Rectal smooth muscle tissue (tissue), 1 donor: ENCODE results near the gene OSBPL2.

Experiments
- H3K27ac ChIP-seq: one replicate; pipeline ENCODE4 v1.7.0; 2013; ENCODE audit warnings: low read depth, low read length, inconsistent platforms
- H3K27me3 ChIP-seq: one replicate; pipeline ENCODE4 v1.7.0; 2013; ENCODE audit warnings: low read length; ENCODE audit not compliant: control insufficient read depth, insufficient read depth
- H3K36me3 ChIP-seq: one replicate; pipeline ENCODE4 v1.7.0; 2013; ENCODE audit warnings: low read length; ENCODE audit not compliant: control insufficient read depth, insufficient read depth
- H3K4me1 ChIP-seq: one replicate; pipeline ENCODE4 v1.7.0; 2013; ENCODE audit warnings: low read length; ENCODE audit not compliant: control insufficient read depth, insufficient read depth
- H3K4me3 ChIP-seq: one replicate; pipeline ENCODE4 v1.7.0; 2013; ENCODE audit warnings: low read length
- H3K9ac ChIP-seq: one replicate; pipeline ENCODE4 v1.7.0; 2013; ENCODE audit warnings: low read length

Gene OSBPL2

GRCh38 chr20:62321975-62322374 is 83.7 kb downstream of the OSBPL2 start:
- Histone ChIP-seq H3K36me3 (peaks cover 21% of the 10 kb centered on the region), H3K4me3 (no peak overlapping the region), H3K4me1 (no peaks in the 10 kb centered on the region), H3K27me3 (no peaks in the 10 kb centered on the region), H3K9ac (no peak overlapping the region), H3K27ac (no peak overlapping the region)

DNA sequence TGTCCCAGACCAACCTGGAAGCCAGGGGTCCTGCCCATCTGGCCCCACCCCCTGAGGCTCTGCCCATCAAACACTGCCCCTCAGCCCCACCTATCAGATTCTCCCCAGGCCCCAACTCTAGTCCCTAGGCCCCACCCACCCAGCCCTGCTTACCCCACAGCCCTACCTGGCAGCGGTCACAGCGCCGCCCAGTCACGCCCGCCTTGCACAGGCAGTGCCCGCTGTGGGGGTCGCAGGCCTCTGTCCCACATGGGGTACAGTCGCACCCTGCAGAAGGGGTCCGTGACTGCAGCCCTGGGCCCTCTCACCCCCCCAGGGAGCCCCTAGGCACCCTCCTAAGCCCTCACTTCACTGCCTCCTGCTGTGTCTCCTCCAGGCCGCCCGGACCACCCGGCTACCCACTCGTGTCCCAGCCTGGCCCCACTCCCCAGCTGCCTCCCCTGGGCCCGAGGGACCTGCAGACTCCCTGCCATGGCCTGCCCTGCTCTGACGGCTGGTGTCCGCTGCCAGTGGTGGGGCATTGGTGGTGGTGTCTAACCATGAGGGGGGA is 84.2 kb downstream of the OSBPL2 start:
- no peaks in the 10 kb centered on the region for H3K4me1 ChIP-seq
- no peak overlapping the region for H3K4me3 ChIP-seq
- no peak overlapping the region for H3K9ac ChIP-seq
- no peaks in the 10 kb centered on the region for H3K27me3 ChIP-seq
- H3K36me3 ChIP-seq = peaks cover 23% of the 10 kb centered on the region
- no peak overlapping the region for H3K27ac ChIP-seq

- Histone ChIP-seq H3K36me3 (peaks cover 23% of the 10 kb centered on the region), H3K27me3 (no peaks in the 10 kb centered on the region), H3K4me1 (no peaks in the 10 kb centered on the region), H3K9ac (no peak overlapping the region), H3K27ac (no peak overlapping the region), H3K4me3 (no peak overlapping the region)
These were observed 85.0 kb downstream of the OSBPL2 start for GRCh38 chr20:62323146-62323979.

GRCh38 chr20:62323980-62324906 is 85.9 kb downstream of the OSBPL2 start:
- H3K27me3 ChIP-seq = no peaks in the 10 kb centered on the region
- peaks cover 25% of the 10 kb centered on the region for H3K36me3 ChIP-seq
- no peak overlapping the region for H3K27ac ChIP-seq
- H3K9ac ChIP-seq = no peak overlapping the region
- no peaks in the 10 kb centered on the region for H3K4me1 ChIP-seq
- H3K4me3 ChIP-seq = no peak overlapping the region

DNA sequence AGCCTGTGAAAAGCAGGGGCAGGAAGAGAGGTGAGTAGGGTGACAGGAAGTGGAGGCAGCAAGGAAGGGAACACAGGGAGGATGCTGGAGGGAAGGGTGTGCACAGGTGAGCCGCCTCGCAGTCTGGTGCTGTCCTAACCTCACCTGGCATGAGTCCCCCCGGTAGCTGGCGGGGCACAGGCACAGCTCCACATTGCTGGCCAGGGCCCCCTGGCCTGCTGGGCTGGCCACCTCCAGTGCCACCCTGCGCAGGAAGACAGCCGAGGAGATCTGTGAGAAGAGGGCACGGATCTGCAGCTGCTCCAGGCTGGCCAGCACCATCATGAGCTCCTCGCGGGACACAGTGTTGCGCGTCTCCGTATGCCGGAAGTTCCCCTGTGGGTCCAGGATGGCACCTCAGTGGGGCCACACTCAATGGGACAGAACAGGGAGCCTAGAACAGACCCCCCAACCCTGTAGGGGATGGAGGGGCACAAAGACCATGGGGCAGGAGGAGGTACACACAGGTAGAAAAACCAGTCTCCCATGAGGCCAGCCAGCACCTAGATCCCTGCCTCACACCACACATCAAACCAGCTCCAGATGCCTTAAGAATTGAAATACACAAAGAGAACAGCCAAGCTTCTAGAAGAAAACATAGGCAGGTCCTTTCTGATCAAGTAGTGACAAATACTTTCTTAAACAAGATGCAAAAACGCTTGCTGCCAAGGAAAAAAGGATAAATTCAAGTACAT is 87.0 kb downstream of the OSBPL2 start:
- Histone ChIP-seq H3K27me3 (no peaks in the 10 kb centered on the region), H3K9ac (no peak overlapping the region), H3K4me1 (no peaks in the 10 kb centered on the region), H3K36me3 (peaks cover 31% of the 10 kb centered on the region), H3K27ac (no peak overlapping the region), H3K4me3 (no peak overlapping the region)

GRCh38 chr20:62326559-62326958 is 88.2 kb downstream of the OSBPL2 start:
- H3K9ac ChIP-seq = no peak overlapping the region
- H3K27ac ChIP-seq = no peak overlapping the region
- H3K4me1 ChIP-seq = no peaks in the 10 kb centered on the region
- no peak overlapping the region for H3K4me3 ChIP-seq
- H3K36me3 ChIP-seq = peaks cover 31% of the 10 kb centered on the region
- no peaks in the 10 kb centered on the region for H3K27me3 ChIP-seq

DNA sequence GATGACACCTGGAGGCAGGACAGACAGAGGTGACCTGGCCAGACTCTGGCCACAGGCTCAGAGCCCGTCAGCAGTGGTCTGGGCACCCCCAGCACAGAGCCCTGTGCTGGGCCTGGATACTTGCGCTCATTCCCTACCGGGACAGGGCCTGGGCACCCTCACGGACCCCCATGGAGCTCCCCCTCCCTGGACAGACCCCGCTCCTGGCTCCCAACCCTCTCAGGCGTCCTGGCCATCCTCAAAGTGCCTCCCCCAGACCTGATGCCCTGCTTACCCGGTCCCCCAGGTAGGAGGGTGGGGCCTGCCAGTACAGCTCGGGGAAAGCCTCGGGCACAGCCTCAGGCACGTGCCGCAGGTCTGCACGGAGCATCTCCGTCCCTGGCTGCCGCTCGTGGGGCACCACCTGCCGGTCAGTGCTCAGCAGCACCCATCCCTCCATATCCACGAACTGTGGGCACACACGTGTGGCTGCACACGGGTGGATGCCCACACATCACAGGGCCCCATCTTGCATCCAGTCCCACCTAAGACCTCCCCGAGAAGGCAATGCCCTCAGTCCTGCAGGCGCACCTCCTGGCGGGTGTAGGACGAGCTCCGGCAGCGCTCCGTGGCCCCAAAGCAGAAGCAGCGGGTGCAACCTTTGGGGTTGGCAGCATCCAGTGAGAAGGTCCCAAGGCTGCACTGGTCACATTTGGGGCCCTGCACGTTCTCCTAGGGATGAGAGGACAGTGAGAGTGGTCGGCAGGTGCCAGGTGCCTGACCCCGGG is 88.8 kb downstream of the OSBPL2 start:
- Histone ChIP-seq H3K27me3 (no peaks in the 10 kb centered on the region), H3K27ac (no peak overlapping the region), H3K9ac (no peak overlapping the region), H3K36me3 (peaks cover 31% of the 10 kb centered on the region), H3K4me3 (no peak overlapping the region), H3K4me1 (no peaks in the 10 kb centered on the region)

- peaks cover 31% of the 10 kb centered on the region for H3K36me3 ChIP-seq
- H3K4me1 ChIP-seq = no peaks in the 10 kb centered on the region
- no peak overlapping the region for H3K9ac ChIP-seq
These were observed 89.6 kb downstream of the OSBPL2 start for GRCh38 chr20:62327726-62328495.

GRCh38 chr20:62328684-62329388 is 90.5 kb downstream of the OSBPL2 start:
- peaks cover 31% of the 10 kb centered on the region for H3K36me3 ChIP-seq
- H3K4me1 ChIP-seq = no peaks in the 10 kb centered on the region
- no peak overlapping the region for H3K27ac ChIP-seq
- no peak overlapping the region for H3K4me3 ChIP-seq
- H3K27me3 ChIP-seq = no peaks in the 10 kb centered on the region
- no peak overlapping the region for H3K9ac ChIP-seq

More at GRCh38 chr20:62327726-62328495, 89.6 kb downstream of the OSBPL2 start:
- no peak overlapping the region for H3K27ac ChIP-seq
- H3K27me3 ChIP-seq = no peaks in the 10 kb centered on the region
- no peak overlapping the region for H3K4me3 ChIP-seq

- Histone ChIP-seq H3K36me3 (peaks cover 32% of the 10 kb centered on the region), H3K27ac (no peak overlapping the region), H3K27me3 (no peaks in the 10 kb centered on the region), H3K4me3 (no peak overlapping the region), H3K9ac (no peak overlapping the region), H3K4me1 (no peaks in the 10 kb centered on the region)
These were observed 91.4 kb downstream of the OSBPL2 start for GRCh38 chr20:62329389-62330377.
